H1 (cell line): ENCODE results near the gene LEMD2. TPM values are rescaled to one million over a fixed set of nuclear protein-coding genes. Genes with fewer than 3 reads are reported as not detected.

ENCODE experiments used
- CTCF ChIA-PET: fragments of 300-600 bp; sonication (Branson Sonifier 250); formaldehyde crosslinking; loops from one replicate; lab custom pipeline; 2021; ENCODE audit not compliant: partially characterized antibody; lab: Charles Lee
- POLR2A ChIA-PET: fragments of 300-600 bp; sonication (Branson Sonifier 250); formaldehyde crosslinking; loops from one replicate; lab custom pipeline; 2021; ENCODE audit warnings: inconsistent platforms; ENCODE audit not compliant: partially characterized antibody; lab: Charles Lee
- DNase-seq, 2 experiments: peaks; one replicate each; pipeline versions ENCODE4 v3.0.0 to v3.0.0-alpha.2; 2010 to 2022; ENCODE audit warnings: low spot score in 2 of 2, low read depth in 1 of 2, mixed read lengths in 1 of 2
- FAIRE-seq: peaks from 2 replicates; lab custom pipeline; 2011; peaks lifted over from hg19 to GRCh38; lab: Jason Lieb, UNC
- H2AFZ ChIP-seq: 2 replicates; pipeline ENCODE4 v1.8.1; 2012; ENCODE audit warnings: low read length, inconsistent platforms
- H2AK5ac ChIP-seq: 2 replicates; pipeline ENCODE4 v1.6.1; 2013; ENCODE audit warnings: low read depth, low read length
- H2BK120ac ChIP-seq: replicated peaks from 2 replicates; pipeline ENCODE3; 2013; ENCODE audit warnings: low read depth, low read length, inconsistent platforms
- H2BK12ac ChIP-seq: 2 replicates; pipeline ENCODE4 v1.6.1; 2013; ENCODE audit warnings: low read depth, low read length
- H2BK15ac ChIP-seq: 2 replicates; pipeline ENCODE4 v1.6.1; 2013; ENCODE audit warnings: low read length
- H2BK20ac ChIP-seq: 2 replicates; pipeline ENCODE4 v1.6.1; 2013; ENCODE audit warnings: low read length
- H2BK5ac ChIP-seq: 2 replicates; pipeline ENCODE4 v1.6.1; 2013; ENCODE audit warnings: low read depth, low read length
- H3K14ac ChIP-seq: 2 replicates; pipeline ENCODE4 v1.6.1; 2013; ENCODE audit warnings: inconsistent platforms; ENCODE audit not compliant: insufficient read length
- H3K18ac ChIP-seq: 2 replicates; pipeline ENCODE4 v1.6.1; 2013; ENCODE audit warnings: low read length; ENCODE audit errors: extremely low read depth
- H3K23ac ChIP-seq: 2 replicates; pipeline ENCODE4 v1.6.1; 2013; ENCODE audit warnings: inconsistent platforms; ENCODE audit not compliant: insufficient read length
- H3K23me2 ChIP-seq: 2 replicates; pipeline ENCODE4 v1.6.1; 2013; ENCODE audit warnings: low read depth, low read length
- H3K27ac ChIP-seq: 2 replicates; pipeline ENCODE4 v1.6.1; 2011; ENCODE audit warnings: low read depth, low read length, inconsistent platforms
- H3K27me3 ChIP-seq, 4 experiments: replicated peaks in 1 of 4; 1 replicate in 1 of 4; 2 replicates in 3 of 4; pipeline versions ENCODE4 v1.6.1 to v1.8.1; 2011 to 2013; ENCODE audit warnings: low read length in 3 of 4, mild to moderate bottlenecking in 3 of 4, inconsistent platforms in 2 of 4, mixed read lengths in 2 of 4, moderate library complexity in 1 of 4; ENCODE audit not compliant: control insufficient read depth in 3 of 4, insufficient read depth in 3 of 4; ENCODE audit errors: extremely low read depth in 1 of 4
- H3K36me3 ChIP-seq, 4 experiments: 2 replicates each; pipeline versions ENCODE4 v1.6.1 to v1.8.1; 2011 to 2013; ENCODE audit warnings: mild to moderate bottlenecking in 4 of 4, low read length in 3 of 4, moderate library complexity in 2 of 4, control low read depth in 1 of 4, inconsistent platforms in 1 of 4; ENCODE audit not compliant: insufficient read depth in 4 of 4, control insufficient read depth in 2 of 4
- H3K4ac ChIP-seq: replicated peaks from 2 replicates; pipeline ENCODE3; 2013; ENCODE audit warnings: low read length, low read depth, mixed read lengths, inconsistent platforms; ENCODE audit not compliant: insufficient read length
- H3K4me1 ChIP-seq, 4 experiments: replicated peaks in 1 of 4; 1 replicate in 1 of 4; 2 replicates in 3 of 4; pipeline versions ENCODE4 v1.6.1 to v1.8.1; 2011 to 2013; ENCODE audit warnings: low read length in 3 of 4, inconsistent platforms in 2 of 4, mixed read lengths in 1 of 4; ENCODE audit not compliant: insufficient read depth in 4 of 4, control insufficient read depth in 3 of 4
- H3K4me2 ChIP-seq, 2 experiments: 2 replicates each; pipeline versions ENCODE4 v1.6.1 to v1.8.1; 2011 to 2013; ENCODE audit warnings: low read depth in 2 of 2, low read length in 2 of 2, control low read depth in 1 of 2, inconsistent platforms in 1 of 2, mild to moderate bottlenecking in 1 of 2; ENCODE audit not compliant: insufficient read depth in 1 of 2
- H3K4me3 ChIP-seq, 4 experiments: fragments of 200-600, 300-600 bp in 1 of 4; sonication (generic), shearing (Covaris generic), sonication (Bioruptor Twin) in 1 of 4; 2 replicates each; pipeline versions ENCODE4 v1.5.1 to v1.8.1; 2011 to 2016; ENCODE audit warnings: low read length in 4 of 4, low read depth in 3 of 4, control low read depth in 2 of 4, inconsistent platforms in 2 of 4, mild to moderate bottlenecking in 2 of 4, mixed read lengths in 1 of 4, moderate library complexity in 1 of 4; ENCODE audit not compliant: insufficient read depth in 2 of 4; ENCODE audit errors: extremely low read depth in 1 of 4
- H3K56ac ChIP-seq: replicated peaks from 2 replicates; pipeline ENCODE3; 2013; ENCODE audit warnings: low read depth, mild to moderate bottlenecking, mixed read lengths, low read length, inconsistent platforms; ENCODE audit not compliant: insufficient read length
- H3K79me1 ChIP-seq: 2 replicates; pipeline ENCODE4 v1.6.1; 2013; ENCODE audit warnings: low read depth, low read length, control low read depth
- H3K79me2 ChIP-seq, 2 experiments: 2 replicates each; pipeline versions ENCODE4 v1.6.1 to v1.8.1; 2012 to 2013; ENCODE audit warnings: low read length in 2 of 2, mild to moderate bottlenecking in 2 of 2, inconsistent platforms in 1 of 2; ENCODE audit not compliant: insufficient read depth in 2 of 2, control insufficient read depth in 1 of 2
- H3K9ac ChIP-seq, 4 experiments: replicated peaks in 1 of 4; 1 replicate in 1 of 4; 2 replicates in 3 of 4; pipeline versions ENCODE4 v1.6.1 to v1.8.1; 2011 to 2013; ENCODE audit warnings: low read depth in 3 of 4, low read length in 3 of 4, control low read depth in 2 of 4, mild to moderate bottlenecking in 2 of 4, moderate library complexity in 2 of 4, inconsistent platforms in 1 of 4; ENCODE audit errors: extremely low read depth in 1 of 4
- H3K9me3 ChIP-seq, 2 experiments: 2 replicates each; pipeline versions ENCODE4 v1.6.1 to v1.8.1; 2012 to 2013; ENCODE audit warnings: mild to moderate bottlenecking in 2 of 2, moderate library complexity in 2 of 2, control low read depth in 1 of 2, inconsistent platforms in 1 of 2, low read depth in 1 of 2, low read length in 1 of 2, mixed read lengths in 1 of 2; ENCODE audit not compliant: insufficient read depth in 2 of 2
- H4K20me1 ChIP-seq, 2 experiments: replicated peaks in 1 of 2; 2 replicates each; pipeline versions ENCODE3 to v1.8.1; 2011 to 2013; ENCODE audit warnings: inconsistent platforms in 2 of 2, low read length in 2 of 2, mild to moderate bottlenecking in 1 of 2; ENCODE audit not compliant: insufficient read depth in 2 of 2, control insufficient read depth in 1 of 2
- H4K5ac ChIP-seq: 2 replicates; pipeline ENCODE4 v1.6.1; 2013; ENCODE audit warnings: low read length, low read depth, mixed read lengths, inconsistent platforms; ENCODE audit not compliant: insufficient read length
- H4K8ac ChIP-seq: 2 replicates; pipeline ENCODE4 v1.8.0; 2013; ENCODE audit warnings: mild to moderate bottlenecking, moderate library complexity, low read length, inconsistent platforms; ENCODE audit not compliant: insufficient read depth; ENCODE audit errors: extremely low read depth
- H4K91ac ChIP-seq: replicated peaks from 2 replicates; pipeline ENCODE3; 2013; ENCODE audit warnings: low read length, mixed read lengths, inconsistent platforms; ENCODE audit not compliant: insufficient read length
- CHD2 ChIP-seq: IDR thresholded peaks from 2 replicates; pipeline ENCODE4 v1.6.1; 2012; ENCODE audit warnings: low read length, improper control_type of control experiment
- EZH2 ChIP-seq: fragments of 200-600 bp; sonication (generic); IDR thresholded peaks from 2 replicates; pipeline ENCODE4 v1.7.1; 2012; ENCODE audit warnings: low read depth, mild to moderate bottlenecking, moderate library complexity, low read length, inconsistent platforms; ENCODE audit not compliant: severe bottlenecking
- FOSL1 ChIP-seq: IDR thresholded peaks from 2 replicates; pipeline ENCODE4 v1.6.1; 2011; ENCODE audit warnings: mild to moderate bottlenecking, low read depth, low read length, moderate library complexity; ENCODE audit not compliant: insufficient read depth
- HDAC2 ChIP-seq, 2 experiments: fragments of 300-600 bp in 1 of 2; sonication (generic) in 1 of 2; IDR thresholded peaks; 2 replicates each; pipeline ENCODE4 v1.6.1; 2011 to 2012; ENCODE audit warnings: low read depth in 2 of 2, low read length in 2 of 2, mild to moderate bottlenecking in 2 of 2, moderate library complexity in 2 of 2, borderline replicate concordance in 1 of 2, inconsistent platforms in 1 of 2
- KDM1A ChIP-seq: fragments of 200-600, 300-600 bp; sonication (generic); IDR thresholded peaks from 2 replicates; pipeline ENCODE4 v1.7.1; 2016; ENCODE audit warnings: mild to moderate bottlenecking, low read length, borderline replicate concordance
- KDM4A ChIP-seq: IDR thresholded peaks from one replicate; pipeline ENCODE4 v1.7.1; 2012; ENCODE audit warnings: low read depth, mild to moderate bottlenecking, moderate library complexity, low read length, inconsistent platforms; ENCODE audit not compliant: severe bottlenecking
- RAD21 ChIP-seq, 2 experiments: IDR thresholded peaks in 1 of 2; conservative IDR thresholded peaks in 1 of 2; 2 replicates each; pipeline ENCODE4 v1.6.1; 2011; ENCODE audit warnings: low read depth in 2 of 2, low read length in 2 of 2, improper control_type of control experiment in 1 of 2, inconsistent platforms in 1 of 2, mild to moderate bottlenecking in 1 of 2, moderate library complexity in 1 of 2
- SIX5 ChIP-seq: IDR thresholded peaks from 2 replicates; pipeline ENCODE4 v1.6.1; 2011; ENCODE audit warnings: mild to moderate bottlenecking, low read depth, low read length
- WGBS, 2 experiments: shearing (Covaris generic) in 1 of 2; methylation state at CpG; one replicate each; pipeline versions ENCODE4 v1.1.6 to v1.1.7; 2013 to 2015; ENCODE audit warnings: low lambda C conversion rate in 2 of 2, mixed read lengths in 2 of 2, inconsistent platforms in 1 of 2, low coverage in 1 of 2, missing lambda C conversion rate in 1 of 2; ENCODE audit not compliant: insufficient replicate concordance in 2 of 2, insufficient coverage in 1 of 2, insufficient read length in 1 of 2; ENCODE audit errors: extremely low coverage in 1 of 2, missing lambda C conversion rate in 1 of 2; 5-methylcytosine and 5-hydroxymethylcytosine counted together
- polyA plus RNA-seq, 7 experiments: library from polyadenylated mRNA; depleted of rRNA in 3 of 7; stranded (reverse) in 5 of 7; unstranded in 2 of 7; fragments of >200 nt in 5 of 7; fragments of 200-250 nt in 2 of 7; gene quantifications; 1 replicate in 5 of 7; 2 replicates in 1 of 7; 4 replicates in 1 of 7; pipeline versions ENCODE4 v1.2.1 to v1.2.3, GENCODE V29; 2011 to 2013; ENCODE audit warnings: missing spikeins in 2 of 7, mixed read lengths in 2 of 7
- total RNA-seq: library from RNA; stranded (reverse); fragmentation: NEBNext Ultra II Directional; extraction: Animal tissue kit (Norgen Biotek cat#: 25700); gene quantifications from 2 replicates; pipeline ENCODE4 v1.2.1, GENCODE V29; 2021
- TF ChIP-seq, protein P1 (sequence below), 3 experiments: IDR thresholded peaks; 1 replicate in 2 of 3; 2 replicates in 1 of 3; pipeline versions ENCODE4 v1.5.1 to v1.6.1; 2011; ENCODE audit warnings: low read length in 3 of 3, mild to moderate bottlenecking in 3 of 3, inconsistent platforms in 2 of 3, low read depth in 1 of 3, moderate library complexity in 1 of 3; ENCODE audit not compliant: insufficient read depth in 1 of 3; ENCODE audit errors: control extremely low read depth in 1 of 3

The LEMD2 gene
- total and polyA plus RNA-seq, 2 of the 8 experiments (the other 6 are each of a cell fraction or from before 2014, with no cell fraction given), result 32.7 to 57.3 TPM

DNA sequence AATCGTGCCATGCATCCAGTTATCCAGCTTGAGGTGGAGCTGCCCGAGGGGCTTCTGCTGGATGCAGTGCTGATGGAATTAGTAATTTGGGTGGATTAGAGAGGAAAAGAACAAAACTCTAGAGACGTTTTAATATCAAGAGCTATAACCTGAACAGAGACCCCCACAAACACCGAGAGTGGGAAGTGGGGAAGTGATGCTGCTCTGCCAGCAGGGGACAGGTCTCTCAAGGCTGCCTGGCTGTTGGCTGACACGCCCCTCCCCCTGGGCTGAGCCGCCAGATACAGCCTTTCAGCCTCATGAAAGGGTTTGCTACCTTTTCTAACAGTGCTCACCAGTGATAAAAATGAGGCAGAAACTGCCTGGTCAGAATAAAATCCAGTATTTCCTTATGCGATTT is 9.6 kb downstream of the LEMD2 start:
- Histone ChIP-seq H3K4me1 (peaks cover 21 to 43% (median 36%) of the 10 kb centered on the region in 4 experiments), H3K9ac (no peak overlapping the region), H3K27ac (no peak overlapping the region), H4K5ac (no peak overlapping the region), H3K9me3 (no peaks in the 10 kb centered on the region), H3K27me3 (no peaks in the 10 kb centered on the region), H3K23me2 (no peaks in the 10 kb centered on the region), H3K18ac (no peak overlapping the region), H4K91ac (no peak overlapping the region), H2BK120ac (no peak overlapping the region), H2BK5ac (no peak overlapping the region), H2BK20ac (no peak overlapping the region), H2AFZ (no peak overlapping the region), H3K4me3 (no peak overlapping the region), H3K14ac (no peak overlapping the region), H2BK12ac (no peak overlapping the region), H3K56ac (no peak overlapping the region), H3K4me2 (no peak overlapping the region), H3K4ac (no peak overlapping the region), H3K79me2 (0 out of 4 replicates have a peak, but pooled peaks cover 0 to 4% of the 10 kb centered on the region in 2 experiments), H3K23ac (no peak overlapping the region), H3K79me1 (no peaks in the 10 kb centered on the region; the same call in 1 of the 2 replicates), H3K36me3 (peaks cover 37 to 95% (median 62%) of the 10 kb centered on the region in 4 experiments), H4K20me1 (peaks cover 0 to 2% of the 10 kb centered on the region in 2 experiments), H2AK5ac (no peak overlapping the region), H4K8ac (no peak overlapping the region), H2BK15ac (no peak overlapping the region)
- CTCF ChIA-PET, result interaction anchor here (0.6 to 14.3 kb wide), 30 partner anchors 8 to 352 kb away, joined by 3 to 156 read pairs (median 6); partner anchors contain the start of gene LEMD2
- FAIRE-seq (no peak), DNase-seq (no peak)
- POLR2A ChIA-PET, result interaction anchor here (1.0 to 7.6 kb wide), 7 partner anchors 8 to 78 kb away, joined by 3 to 101 read pairs (median 4); partner anchors contain the start of genes LEMD2 and UQCC2
- WGBS, 2 experiments, result 75% methylated on average over 7 of the region's 7 CpGs; no CpG with 5 or more reads in 1 of the 2 experiments
- no peak for TF ChIP-seq FOSL1
- no peak for TF ChIP-seq HDAC2 (IDR thresholded peaks at IDR 0.05; ENCODE audit: borderline replicate concordance in 1 of 2, low read depth in 2 of 2, low read length in 2 of 2)
- TF ChIP-seq CHD2, result no peak
- TF ChIP-seq EZH2, result no peak
- TF ChIP-seq KDM4A, result no peak
- TF ChIP-seq KDM1A, result no peak
- peak; percentile 57 to 67 for TF ChIP-seq RAD21 (IDR thresholded peaks at IDR 0.05 in 1 of 2, conservative IDR thresholded peaks at IDR 0.05 in 1 of 2; ENCODE audit: low read depth in 2 of 2, low read length in 2 of 2)
- no peak for TF ChIP-seq SIX5
- TF ChIP-seq, protein P1, sequence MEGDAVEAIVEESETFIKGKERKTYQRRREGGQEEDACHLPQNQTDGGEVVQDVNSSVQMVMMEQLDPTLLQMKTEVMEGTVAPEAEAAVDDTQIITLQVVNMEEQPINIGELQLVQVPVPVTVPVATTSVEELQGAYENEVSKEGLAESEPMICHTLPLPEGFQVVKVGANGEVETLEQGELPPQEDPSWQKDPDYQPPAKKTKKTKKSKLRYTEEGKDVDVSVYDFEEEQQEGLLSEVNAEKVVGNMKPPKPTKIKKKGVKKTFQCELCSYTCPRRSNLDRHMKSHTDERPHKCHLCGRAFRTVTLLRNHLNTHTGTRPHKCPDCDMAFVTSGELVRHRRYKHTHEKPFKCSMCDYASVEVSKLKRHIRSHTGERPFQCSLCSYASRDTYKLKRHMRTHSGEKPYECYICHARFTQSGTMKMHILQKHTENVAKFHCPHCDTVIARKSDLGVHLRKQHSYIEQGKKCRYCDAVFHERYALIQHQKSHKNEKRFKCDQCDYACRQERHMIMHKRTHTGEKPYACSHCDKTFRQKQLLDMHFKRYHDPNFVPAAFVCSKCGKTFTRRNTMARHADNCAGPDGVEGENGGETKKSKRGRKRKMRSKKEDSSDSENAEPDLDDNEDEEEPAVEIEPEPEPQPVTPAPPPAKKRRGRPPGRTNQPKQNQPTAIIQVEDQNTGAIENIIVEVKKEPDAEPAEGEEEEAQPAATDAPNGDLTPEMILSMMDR (IDR thresholded peaks at IDR 0.05; ENCODE audit: control extremely low read depth in 1 of 3, insufficient read depth in 1 of 3, low read depth in 1 of 3, low read length in 3 of 3), result peak in 2 of 3 experiments; percentile 47 to 53; a peak in 3 of 4 replicates
